Cardiac septum (tissue), 1 donor: Measurements from ENCODE around the gene CPNE4. TPM values are rescaled to one million over a fixed set of nuclear protein-coding genes. Genes with fewer than 3 reads are reported as not detected.

ENCODE experiments used
- DNase-seq: peaks from one replicate; pipeline ENCODE4 v3.0.0-alpha.2; 2020; ENCODE audit warnings: low spot score
- intact Hi-C: fragments of 100-400 bp; cut with DNase I; formaldehyde crosslinking; loops from one replicate; pipeline ENCODE4 v1.14.0; 2022
- total RNA-seq: library from RNA; stranded (reverse); fragmentation: NEBNext Ultra II Directional; extraction: Animal tissue kit (Norgen Biotek cat#: 25700); gene quantifications from one replicate; pipeline ENCODE4 v1.2.1, GENCODE V29; 2021
- donor health status: DM: no; HTN: no; CAD: no.

Gene CPNE4
- total RNA-seq, 1 donor from 2014 or later = 7.4 TPM

GRCh38 chr3:131717493-131717892, 317.3 kb downstream of the CPNE4 start:
- no peak for DNase-seq
- intact Hi-C loops = no loop called here

DNA sequence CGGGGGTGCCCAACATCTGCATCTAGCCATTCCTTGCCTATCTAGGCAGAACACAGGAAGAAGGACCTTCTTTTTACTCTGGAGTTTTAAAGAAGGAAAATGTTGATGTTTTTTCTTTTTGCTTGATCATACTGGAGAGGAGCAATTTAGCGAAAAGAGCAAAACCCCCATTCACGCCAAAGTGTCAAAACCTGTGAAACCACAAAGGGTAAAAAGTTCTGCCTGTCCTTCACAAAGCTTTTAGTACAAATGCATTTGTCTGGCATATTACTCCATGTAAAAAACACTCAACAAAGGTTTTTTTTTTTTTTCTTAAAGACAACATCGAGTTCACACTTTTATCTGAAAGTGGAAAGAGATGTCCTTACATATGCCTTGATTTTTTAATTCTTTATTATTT, 317.9 kb downstream of the CPNE4 start:
- DNase-seq = no peak
- intact Hi-C loops = no loop called here

DNA sequence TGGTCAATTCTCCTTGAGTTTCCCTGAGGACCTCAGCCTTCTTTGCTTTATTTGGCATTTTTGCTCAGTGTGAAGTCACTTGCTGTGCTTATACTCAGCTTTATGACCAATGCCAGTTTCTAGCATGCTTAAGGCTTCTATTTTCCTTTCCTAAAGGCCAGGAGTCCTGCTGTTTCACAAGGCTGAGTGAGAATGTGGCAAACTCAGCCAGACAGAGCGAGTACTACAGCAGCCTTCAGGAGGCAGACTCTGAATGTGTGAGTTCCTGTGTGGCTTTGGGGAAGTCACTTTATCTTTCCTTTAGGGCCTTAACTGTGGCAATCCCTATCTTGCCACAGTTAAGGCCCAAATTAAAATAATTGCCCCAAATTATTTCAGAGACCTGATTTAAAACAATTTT, 318.8 kb downstream of the CPNE4 start:
- DNase-seq = no peak
- intact Hi-C loops = no loop called here

DNA sequence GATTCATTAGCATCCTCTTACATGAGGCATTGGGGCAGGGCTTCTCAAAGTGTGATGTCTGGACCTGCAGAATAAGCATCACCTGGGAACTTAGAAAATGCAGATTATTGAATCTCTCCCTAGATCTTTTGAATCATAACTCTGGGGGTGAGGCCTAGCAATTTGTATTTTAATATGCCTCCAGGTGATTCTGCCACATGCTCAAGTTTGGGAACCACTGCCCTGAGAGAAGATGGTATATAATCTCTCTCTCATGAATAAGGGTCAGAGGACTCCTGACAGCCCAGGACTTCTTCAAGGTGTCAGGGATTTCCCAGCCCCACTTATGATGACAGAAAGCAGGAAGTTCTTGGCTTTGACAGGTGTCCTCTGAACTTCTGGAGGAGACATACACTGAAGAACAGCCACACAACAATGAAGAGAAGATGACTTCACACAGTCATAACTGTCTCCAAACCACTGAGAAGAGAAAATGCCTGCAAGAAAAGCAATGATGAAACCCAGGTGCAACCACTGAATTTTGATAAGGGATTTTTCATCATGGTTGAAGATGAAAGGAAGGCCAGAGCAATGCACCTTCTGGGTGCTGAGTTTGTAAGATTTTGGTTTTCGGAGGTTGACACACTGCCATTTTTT, 320.1 kb downstream of the CPNE4 start:
- DNase-seq = no peak
- intact Hi-C loops = no loop called here

DNA sequence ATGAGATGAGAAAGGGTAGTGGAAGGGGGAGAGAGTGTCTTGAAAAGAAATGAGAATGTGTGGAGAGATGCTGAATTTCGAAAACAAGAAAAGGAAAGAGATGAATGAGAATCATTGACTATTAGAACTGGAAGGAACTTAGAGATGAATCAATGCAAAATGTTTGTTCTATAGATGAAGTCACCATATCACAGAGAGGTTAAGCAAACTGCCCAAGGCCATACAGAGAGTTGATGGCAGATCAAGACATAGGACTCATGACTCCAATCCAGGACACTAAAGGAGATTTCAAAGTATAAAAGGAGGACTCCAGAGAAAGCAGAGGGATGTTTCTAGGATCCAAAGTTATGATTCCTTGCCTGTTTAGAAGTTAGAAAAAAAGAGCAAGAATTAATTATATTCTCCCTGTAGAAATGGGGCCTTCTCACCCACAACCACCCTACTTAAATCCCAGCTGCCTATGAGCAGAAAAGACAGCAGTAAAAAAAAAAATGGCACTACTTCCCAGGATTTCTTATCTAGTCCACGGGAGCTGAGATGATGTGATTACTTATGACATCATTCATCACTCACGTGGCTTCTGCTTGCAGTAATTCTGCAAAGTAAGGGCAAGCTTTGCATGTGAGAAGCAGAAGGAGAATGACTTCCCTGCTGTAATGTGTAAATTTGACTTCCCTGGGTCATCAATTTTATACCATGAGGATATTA, 321.2 kb downstream of the CPNE4 start:
- intact Hi-C loops = no loop called here

GRCh38 chr3:131712662-131713061, 322.2 kb downstream of the CPNE4 start:
- intact Hi-C loops = no loop called here
- DNase-seq = no peak

More for the DNA sequence above, 321.2 kb downstream of the CPNE4 start:
- DNase-seq = no peak

DNA sequence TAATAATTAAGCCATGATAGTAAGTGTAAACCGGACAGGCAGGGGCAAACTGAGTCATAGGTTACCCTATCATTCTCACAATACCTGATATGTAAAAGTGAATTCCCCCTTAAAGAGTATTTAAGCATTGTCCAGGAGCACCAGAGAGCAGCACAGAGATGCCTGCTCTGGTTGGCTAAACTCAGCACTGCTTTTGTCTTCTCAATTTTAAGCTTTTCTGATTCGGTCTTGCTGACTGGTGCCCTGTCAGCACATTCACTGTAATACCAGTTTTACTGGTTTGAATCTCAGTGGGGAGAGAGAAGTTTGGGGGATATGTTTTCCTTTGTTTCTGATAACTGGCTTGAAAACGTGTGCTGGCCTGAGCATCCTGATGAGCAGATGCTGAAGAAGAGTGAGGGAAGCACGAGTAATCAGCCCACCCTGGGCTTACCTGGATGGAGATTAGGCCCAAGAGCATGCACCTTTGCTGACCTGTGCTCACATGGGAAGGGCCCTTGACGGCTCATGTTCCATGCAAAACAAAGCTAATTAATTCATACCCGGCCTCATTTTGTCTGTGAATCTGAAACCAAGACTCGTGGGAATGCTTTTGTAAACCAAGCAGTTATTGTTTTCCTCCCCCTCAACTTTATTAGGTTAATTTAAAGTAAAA, 323.6 kb downstream of the CPNE4 start:
- DNase-seq = no peak

DNA sequence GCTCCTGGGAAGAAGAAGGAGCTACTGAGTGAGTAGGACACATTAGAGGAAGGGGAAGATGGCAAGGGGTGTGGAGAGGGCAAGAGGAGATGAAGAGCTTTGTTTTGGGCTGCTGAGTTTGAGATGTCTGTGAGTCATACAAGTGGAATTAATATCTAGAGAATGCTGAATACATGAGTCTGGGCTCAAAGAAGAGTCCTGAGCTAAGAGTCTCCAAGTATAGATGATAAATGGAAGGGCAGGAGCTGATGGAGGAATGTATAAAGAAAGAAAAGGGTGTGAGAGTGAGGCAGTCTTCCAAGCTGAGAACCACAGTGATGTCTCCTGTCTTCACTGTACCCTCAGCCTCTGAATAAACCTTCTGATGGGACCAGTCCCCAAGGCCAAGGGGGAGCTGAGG, 326.6 kb downstream of the CPNE4 start:
- DNase-seq = no peak
- intact Hi-C loops = no loop called here

More for the DNA sequence above, 323.6 kb downstream of the CPNE4 start:
- intact Hi-C loops = no loop called here

DNA sequence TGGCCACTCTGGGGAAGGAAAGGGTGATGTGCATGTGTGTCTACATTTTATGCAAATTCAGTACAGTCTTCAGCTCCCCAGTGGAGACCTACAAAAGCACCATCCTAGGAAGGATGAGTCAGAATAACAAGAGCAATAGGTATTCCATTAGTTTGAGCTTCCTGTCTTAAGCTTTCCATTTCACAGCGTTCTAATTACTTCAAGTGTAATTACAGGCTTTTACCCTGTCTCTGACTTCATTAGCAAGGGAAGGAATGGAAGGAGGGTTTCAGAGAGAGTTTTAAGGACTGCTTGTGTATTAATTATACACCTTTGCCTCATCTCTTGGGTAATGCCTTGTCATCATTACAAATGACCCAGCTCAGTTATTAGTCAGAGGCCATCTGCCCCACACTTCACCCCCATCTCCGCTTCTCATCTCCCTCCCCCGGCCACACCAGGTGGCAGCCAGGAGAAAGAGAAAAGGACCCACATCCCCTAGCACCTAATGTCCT, 329.2 kb downstream of the CPNE4 start:
- DNase-seq = no peak

GRCh38 chr3:131705099-131705498, 329.7 kb downstream of the CPNE4 start:
- DNase-seq = no peak

More for the DNA sequence above, 329.2 kb downstream of the CPNE4 start:
- intact Hi-C loops = no loop called here

DNA sequence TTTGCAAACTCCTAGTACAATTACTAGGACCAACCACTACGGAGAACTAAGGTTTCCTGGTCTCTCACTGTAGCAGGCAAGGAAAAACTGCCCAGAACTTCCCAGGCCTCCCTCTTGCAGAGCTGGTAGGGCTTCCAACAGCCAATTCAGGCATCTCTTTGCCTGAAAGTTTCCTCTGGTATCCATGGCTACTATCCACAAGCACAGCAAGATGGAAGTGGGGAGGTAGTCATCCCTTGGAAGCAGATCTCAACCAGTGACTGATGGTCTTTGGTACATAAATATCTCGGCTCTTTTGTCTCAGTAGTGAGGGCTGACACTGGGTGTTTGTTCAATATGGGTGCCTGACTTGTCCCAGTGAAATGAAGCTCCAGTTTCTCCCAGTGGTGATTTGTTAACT, 330.7 kb downstream of the CPNE4 start:
- DNase-seq = no peak
- intact Hi-C loops = no loop called here

More at GRCh38 chr3:131705099-131705498, 329.7 kb downstream of the CPNE4 start:
- intact Hi-C loops = no loop called here

GRCh38 chr3:131702146-131702545, 332.7 kb downstream of the CPNE4 start:
- DNase-seq = no peak
- intact Hi-C loops = no loop called here

DNA sequence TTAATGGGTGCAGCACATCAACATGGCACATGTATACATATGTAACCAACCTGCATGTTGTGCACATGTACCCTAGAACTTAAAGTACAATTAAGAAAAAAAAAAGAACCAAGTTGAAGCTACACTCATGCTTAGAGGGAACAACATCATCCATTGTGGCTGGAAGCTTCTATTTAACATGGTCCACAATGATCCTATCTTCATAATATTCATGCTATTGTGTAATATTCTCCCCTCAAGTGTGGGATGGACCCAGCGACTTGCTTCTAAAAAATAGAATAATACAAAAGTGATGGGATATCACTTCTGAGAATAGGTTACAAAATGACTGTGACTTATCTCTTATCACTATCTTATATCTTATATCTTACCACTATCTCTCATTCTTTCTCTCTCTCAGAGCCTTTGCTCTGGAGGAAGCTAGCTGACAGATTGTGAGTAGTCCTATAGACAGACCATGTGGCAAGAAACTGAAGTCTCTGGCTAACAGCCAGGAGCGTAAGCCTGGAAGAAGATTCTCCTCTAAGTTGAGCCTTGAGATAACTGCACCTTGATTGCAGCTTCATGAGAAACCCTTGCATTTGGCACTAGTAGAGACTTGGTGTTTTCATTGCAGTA, 333.6 kb downstream of the CPNE4 start:
- DNase-seq = no peak
- intact Hi-C loops = no loop called here

- intact Hi-C loops = no loop called here
- no peak for DNase-seq
Measured at GRCh38 chr3:131699001-131699400, 335.8 kb downstream of the CPNE4 start.

DNA sequence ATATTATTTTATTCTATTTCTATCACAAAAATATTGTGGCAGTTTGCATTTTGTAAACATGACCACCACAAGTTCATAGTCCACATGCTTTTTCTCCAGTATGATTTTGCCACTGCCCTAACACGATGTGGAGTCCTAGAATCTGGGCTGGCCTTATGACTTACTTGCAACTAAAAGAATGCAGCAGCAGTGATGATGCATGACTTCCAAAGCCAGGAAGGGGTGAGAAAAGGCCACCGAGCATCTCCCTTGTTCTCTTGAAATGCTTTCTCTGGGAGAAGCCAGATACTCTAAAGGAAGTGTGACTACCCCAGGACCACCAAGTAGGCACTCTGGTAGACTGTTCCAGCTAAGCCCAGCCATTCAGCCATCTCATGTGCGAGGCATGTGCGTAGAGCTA, 340.4 kb downstream of the CPNE4 start:
- intact Hi-C loops = no loop called here
- no peak for DNase-seq

GRCh38 chr3:131692356-131692755, 342.5 kb downstream of the CPNE4 start:
- intact Hi-C loops = no loop called here

DNA sequence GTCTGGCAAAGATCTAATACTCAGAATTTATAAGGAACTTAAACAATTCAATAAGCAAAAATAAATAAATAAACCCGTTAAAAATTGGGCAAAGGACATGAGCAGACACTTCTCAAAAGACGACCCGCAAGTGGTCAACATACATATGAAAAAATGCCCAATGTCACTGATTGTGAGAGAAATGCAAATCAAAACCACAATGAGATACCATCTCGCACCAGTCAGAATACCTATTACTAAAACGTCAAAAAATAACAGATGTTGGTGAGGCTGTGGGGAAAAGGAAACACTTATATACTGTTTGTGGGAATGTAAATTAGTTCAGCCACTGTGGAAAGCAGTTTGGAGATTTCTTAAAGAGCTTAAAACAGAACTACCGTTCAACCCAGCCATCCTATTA, 344.0 kb downstream of the CPNE4 start:
- intact Hi-C loops = no loop called here
- DNase-seq = no peak

More at GRCh38 chr3:131692356-131692755, 342.5 kb downstream of the CPNE4 start:
- no peak for DNase-seq

DNA sequence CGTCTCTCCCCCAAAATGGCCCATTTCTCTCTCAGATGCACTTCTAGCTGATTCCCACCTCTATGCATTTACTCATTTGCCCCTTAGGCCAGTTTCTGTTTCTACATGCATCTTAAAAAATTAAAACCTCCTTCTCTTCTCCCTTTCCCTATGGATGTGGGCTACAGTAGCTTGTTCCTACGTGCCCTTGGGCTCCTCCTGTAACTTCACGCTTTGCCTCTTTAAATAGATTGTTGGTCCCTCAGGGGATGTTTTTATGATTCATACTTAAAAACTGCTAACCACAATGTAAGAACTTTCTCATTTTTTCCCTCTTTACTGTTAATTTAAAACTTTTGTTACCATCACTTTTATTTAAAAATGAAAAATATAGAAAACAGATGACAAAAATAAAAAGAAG, 346.4 kb downstream of the CPNE4 start:
- intact Hi-C loops = no loop called here
- DNase-seq = no peak

DNA sequence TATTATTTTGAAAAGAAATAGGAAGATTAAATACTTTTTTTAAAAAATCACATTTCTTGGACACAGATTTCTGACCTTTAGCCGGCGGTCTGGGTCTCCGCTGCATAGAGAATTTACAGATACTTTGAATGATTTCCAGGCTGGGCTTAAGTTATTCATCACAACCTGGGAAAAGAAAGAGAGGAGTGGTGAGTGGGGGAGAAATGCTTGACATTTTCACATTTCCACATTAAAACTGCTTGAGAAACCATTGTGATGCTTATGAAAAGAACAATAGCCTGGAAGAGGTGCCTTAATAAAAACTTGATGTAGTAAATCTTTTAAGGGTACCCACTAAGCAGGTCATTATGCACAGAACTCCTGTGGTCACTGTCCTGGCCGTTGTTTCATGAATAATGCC, 365.2 kb downstream of the CPNE4 start:
- no peak for DNase-seq
- intact Hi-C loops = no loop called here

- intact Hi-C loops = no loop called here
- DNase-seq = no peak
Measured at GRCh38 chr3:131658771-131659170, 376.0 kb downstream of the CPNE4 start.
